ENCODE results near the gene BTBD17. TPM values are rescaled to one million over a fixed set of nuclear protein-coding genes. Genes with fewer than 3 reads are reported as not detected.

The BTBD17 gene
- not detected for polyA plus RNA-seq (2012; ENCODE audit: insufficient read length, low read depth)

- TF ChIP-seq SIN3A (IDR thresholded peaks at IDR 0.05; ENCODE audit: borderline replicate concordance, insufficient read depth, low read length), result no peak
- TF ChIP-seq FOXP2 (optimal IDR thresholded peaks at IDR 0.05; ENCODE audit: borderline replicate concordance, extremely low read depth, extremely low read length, insufficient read depth), result peak; percentile 27
- TF ChIP-seq POLR2AphosphoS5 (IDR thresholded peaks at IDR 0.05; ENCODE audit: low read depth, low read length), result no peak
- peak in 1 of 2 experiments; percentile 62; a peak in 1 of 4 replicates for TF ChIP-seq REST (IDR thresholded peaks at IDR 0.05; ENCODE audit: insufficient read depth in 1 of 2, low read depth in 2 of 2, low read length in 2 of 2)
These were observed at the start of gene BTBD17 for GRCh38 chr17:74361230-74362068. BTBD17 (minus strand) TSS chr17:74361868; CDS start chr17:74361819, 49 bp downstream.

- no peak for TF ChIP-seq POLR2AphosphoS5 (IDR thresholded peaks at IDR 0.05; ENCODE audit: low read depth, low read length)
These were observed 48.4 kb upstream of the BTBD17 start for GRCh38 chr17:74410001-74410443.

GRCh38 chr17:74408815-74409214 is 47.1 kb upstream of the BTBD17 start:
- no peak for TF ChIP-seq TAF1 (IDR thresholded peaks at IDR 0.05; ENCODE audit: borderline replicate concordance, insufficient read depth, low read length)
- no peak for TF ChIP-seq REST (IDR thresholded peaks at IDR 0.05; ENCODE audit: insufficient read depth in 1 of 2, low read depth in 2 of 2, low read length in 2 of 2)
- no peak for TF ChIP-seq SIN3A (IDR thresholded peaks at IDR 0.05; ENCODE audit: borderline replicate concordance, insufficient read depth, low read length)
- no peak for TF ChIP-seq FOXP2 (optimal IDR thresholded peaks at IDR 0.05; ENCODE audit: borderline replicate concordance, extremely low read depth, extremely low read length, insufficient read depth)
- no peak for TF ChIP-seq POLR2AphosphoS5 (IDR thresholded peaks at IDR 0.05; ENCODE audit: low read depth, low read length)

- TF ChIP-seq FOXP2 (optimal IDR thresholded peaks at IDR 0.05; ENCODE audit: borderline replicate concordance, extremely low read depth, extremely low read length, insufficient read depth), result no peak
- no peak for TF ChIP-seq REST (IDR thresholded peaks at IDR 0.05; ENCODE audit: insufficient read depth in 1 of 2, low read depth in 2 of 2, low read length in 2 of 2)
- no peak for TF ChIP-seq SIN3A (IDR thresholded peaks at IDR 0.05; ENCODE audit: borderline replicate concordance, insufficient read depth, low read length)
- TF ChIP-seq POLR2AphosphoS5 (IDR thresholded peaks at IDR 0.05; ENCODE audit: low read depth, low read length), result no peak
- TF ChIP-seq TAF1 (IDR thresholded peaks at IDR 0.05; ENCODE audit: borderline replicate concordance, insufficient read depth, low read length), result no peak
These were observed 46.6 kb upstream of the BTBD17 start for GRCh38 chr17:74408262-74408661.

- TF ChIP-seq REST (IDR thresholded peaks at IDR 0.05; ENCODE audit: insufficient read depth in 1 of 2, low read depth in 2 of 2, low read length in 2 of 2), result no peak
- TF ChIP-seq SIN3A (IDR thresholded peaks at IDR 0.05; ENCODE audit: borderline replicate concordance, insufficient read depth, low read length), result no peak
- no peak for TF ChIP-seq POLR2AphosphoS5 (IDR thresholded peaks at IDR 0.05; ENCODE audit: low read depth, low read length)
- no peak for TF ChIP-seq FOXP2 (optimal IDR thresholded peaks at IDR 0.05; ENCODE audit: borderline replicate concordance, extremely low read depth, extremely low read length, insufficient read depth)
- no peak for TF ChIP-seq TAF1 (IDR thresholded peaks at IDR 0.05; ENCODE audit: borderline replicate concordance, insufficient read depth, low read length)
These were observed 45.7 kb upstream of the BTBD17 start for GRCh38 chr17:74407384-74407783.
